Suprapubic skin (tissue), 4 donors: Measurements from ENCODE around the gene SPECC1. TPM values are rescaled to one million over a fixed set of nuclear protein-coding genes. Genes with fewer than 3 reads are reported as not detected.
"Not testable (repeated sequence)": the region's sequence is repeated elsewhere in the genome, so short reads cannot be mapped to it uniquely, and the experiment has no call there.

Experiments
- DNase-seq, 2 donors: peaks; one replicate each; pipeline ENCODE4 v3.0.0-alpha.2; 2019; ENCODE audit warnings: low spot score in 2 of 2
- H3K27ac ChIP-seq: fragments of 200-600 bp; sonication (generic); one replicate; pipeline ENCODE4 v1.5.1; 2019
- H3K27me3 ChIP-seq: fragments of 200-600 bp; sonication (generic); one replicate; pipeline ENCODE4 v1.5.1; 2019
- H3K36me3 ChIP-seq: fragments of 200-600 bp; sonication (generic); one replicate; pipeline ENCODE4 v1.5.1; 2019
- H3K4me1 ChIP-seq: fragments of 200-600 bp; sonication (generic); one replicate; pipeline ENCODE4 v1.5.1; 2019
- H3K4me3 ChIP-seq: fragments of 200-600 bp; sonication (generic); one replicate; pipeline ENCODE4 v1.5.1; 2019; ENCODE audit warnings: mild to moderate bottlenecking
- H3K9me3 ChIP-seq: fragments of 200-600 bp; sonication (generic); one replicate; pipeline ENCODE4 v1.5.1; 2019
- EP300 ChIP-seq: sonication (generic); formaldehyde crosslinking; IDR thresholded peaks from one replicate; pipeline ENCODE4 v1.6.1; 2017; ENCODE audit warnings: antibody characterized with exemption
- POLR2A ChIP-seq, 2 donors: fragments of 450-650 bp; IDR thresholded peaks; one replicate each; pipeline ENCODE4 v1.6.1; 2017; ENCODE audit warnings: antibody characterized with exemption in 2 of 2, mild to moderate bottlenecking in 2 of 2, moderate library complexity in 2 of 2
- POLR2AphosphoS5 ChIP-seq, 3 donors: sonication (generic); formaldehyde crosslinking; IDR thresholded peaks; one replicate each; pipeline ENCODE4 v1.6.1; 2017; ENCODE audit warnings: antibody characterized with exemption in 3 of 3
- WGBS: methylation state at CpG from one replicate; pipeline ENCODE4 v1.1.5; 2018; 5-methylcytosine and 5-hydroxymethylcytosine counted together
- total RNA-seq, 4 donors: library from RNA; depleted of rRNA; stranded (reverse); fragments of >200 nt; gene quantifications; one replicate each; pipeline ENCODE4 v1.1.0, GENCODE V29; 2016
- TF ChIP-seq, protein P1 (sequence below), 2 donors: fragments of 200-600 bp in 1 of 2; fragments of 450-650 bp in 1 of 2; sonication (generic) in 1 of 2; IDR thresholded peaks; one replicate each; pipeline ENCODE4 v1.5.1; 2016 to 2019; ENCODE audit warnings: antibody characterized with exemption in 2 of 2, mild to moderate bottlenecking in 1 of 2, moderate library complexity in 1 of 2

Gene SPECC1
- total RNA-seq, 4 donors from 2014 or later = 12.2 to 18.1 (median 16.4) TPM

DNA sequence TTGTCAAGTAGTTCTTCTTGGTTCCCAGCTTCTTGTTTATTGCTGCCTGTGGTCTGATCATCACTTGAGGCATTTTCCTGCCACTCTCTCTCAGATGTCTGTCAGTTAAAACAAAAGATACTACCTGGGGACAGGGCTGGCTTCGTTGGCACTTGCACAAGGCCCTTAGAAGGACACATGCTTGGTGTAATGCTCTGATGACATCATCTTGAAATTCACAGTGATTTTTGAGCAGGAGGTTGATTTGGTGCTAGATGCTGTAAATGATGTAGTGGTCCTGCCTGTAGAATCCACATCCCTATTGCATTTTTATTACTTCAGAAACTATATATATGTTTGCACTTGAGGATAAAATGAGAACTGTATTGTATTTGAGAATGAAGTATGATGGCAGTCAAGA lies 247.8 kb downstream of the SPECC1 start:
- no peaks in the 10 kb centered on the region for H3K27me3 ChIP-seq
- peaks cover 10% of the 10 kb centered on the region for H3K36me3 ChIP-seq
- no peak for DNase-seq
- TF ChIP-seq, protein P1, sequence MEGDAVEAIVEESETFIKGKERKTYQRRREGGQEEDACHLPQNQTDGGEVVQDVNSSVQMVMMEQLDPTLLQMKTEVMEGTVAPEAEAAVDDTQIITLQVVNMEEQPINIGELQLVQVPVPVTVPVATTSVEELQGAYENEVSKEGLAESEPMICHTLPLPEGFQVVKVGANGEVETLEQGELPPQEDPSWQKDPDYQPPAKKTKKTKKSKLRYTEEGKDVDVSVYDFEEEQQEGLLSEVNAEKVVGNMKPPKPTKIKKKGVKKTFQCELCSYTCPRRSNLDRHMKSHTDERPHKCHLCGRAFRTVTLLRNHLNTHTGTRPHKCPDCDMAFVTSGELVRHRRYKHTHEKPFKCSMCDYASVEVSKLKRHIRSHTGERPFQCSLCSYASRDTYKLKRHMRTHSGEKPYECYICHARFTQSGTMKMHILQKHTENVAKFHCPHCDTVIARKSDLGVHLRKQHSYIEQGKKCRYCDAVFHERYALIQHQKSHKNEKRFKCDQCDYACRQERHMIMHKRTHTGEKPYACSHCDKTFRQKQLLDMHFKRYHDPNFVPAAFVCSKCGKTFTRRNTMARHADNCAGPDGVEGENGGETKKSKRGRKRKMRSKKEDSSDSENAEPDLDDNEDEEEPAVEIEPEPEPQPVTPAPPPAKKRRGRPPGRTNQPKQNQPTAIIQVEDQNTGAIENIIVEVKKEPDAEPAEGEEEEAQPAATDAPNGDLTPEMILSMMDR (IDR thresholded peaks at IDR 0.05) = no peak
- no peak for TF ChIP-seq POLR2A (IDR thresholded peaks at IDR 0.05)
- no peak for TF ChIP-seq EP300
- TF ChIP-seq POLR2AphosphoS5 (IDR thresholded peaks at IDR 0.05) = no peak
- no peak overlapping the region for H3K27ac ChIP-seq
- 62% methylated on average over 1 of the region's 1 CpG for WGBS
- H3K4me1 ChIP-seq = no peaks in the 10 kb centered on the region
- H3K4me3 ChIP-seq = no peak overlapping the region
- no peaks in the 10 kb centered on the region for H3K9me3 ChIP-seq

DNA sequence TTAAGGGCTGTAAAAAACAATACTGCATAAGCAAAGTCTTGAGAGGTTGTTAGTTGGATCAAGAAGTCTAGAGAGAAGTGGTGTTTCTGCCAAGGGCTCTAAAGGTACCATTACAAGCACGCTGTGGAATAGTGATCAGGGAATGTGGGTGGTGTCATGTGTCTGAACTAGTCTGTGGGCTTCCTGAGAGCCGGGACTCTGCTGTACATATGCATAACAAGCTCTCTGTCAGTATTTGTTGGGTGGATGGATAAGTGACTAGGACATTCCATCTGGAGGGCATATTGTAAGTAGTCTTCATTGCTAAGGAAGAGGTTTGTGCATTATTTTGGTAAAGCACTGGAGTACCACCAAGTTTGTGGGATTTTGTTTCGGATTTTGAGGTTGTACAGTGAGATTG lies 248.6 kb downstream of the SPECC1 start:
- Histone ChIP-seq H3K9me3 (no peaks in the 10 kb centered on the region), H3K36me3 (peaks cover 10% of the 10 kb centered on the region), H3K4me3 (no peak overlapping the region), H3K27ac (no peak overlapping the region), H3K27me3 (no peaks in the 10 kb centered on the region), H3K4me1 (no peaks in the 10 kb centered on the region)
- WGBS = 73% methylated on average over 3 of the region's 3 CpGs
- TF ChIP-seq POLR2A (IDR thresholded peaks at IDR 0.05) (no peak), EP300 (no peak), POLR2AphosphoS5 (IDR thresholded peaks at IDR 0.05) (no peak)
- TF ChIP-seq, protein P1 (IDR thresholded peaks at IDR 0.05) = no peak
- no peak for DNase-seq

DNA sequence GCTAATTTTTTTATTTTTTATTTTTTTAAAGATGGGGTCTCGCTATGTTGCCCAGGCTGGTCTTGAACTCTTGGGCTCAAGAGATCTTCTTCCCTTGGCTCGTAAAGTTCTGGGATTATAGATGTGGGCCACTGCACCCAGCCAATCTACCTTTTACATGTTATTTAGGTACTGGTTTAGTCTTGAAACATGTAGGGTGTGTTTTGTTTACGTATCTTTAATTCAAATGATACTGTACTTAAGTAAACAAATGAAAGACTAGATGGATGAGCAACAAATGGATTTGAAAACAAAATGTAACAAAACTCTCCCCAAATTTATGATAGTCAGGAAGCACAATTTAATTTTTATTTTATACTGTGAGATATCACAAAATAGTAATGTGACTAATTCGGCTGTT lies 250.5 kb downstream of the SPECC1 start:
- Histone ChIP-seq H3K4me1 (no peaks in the 10 kb centered on the region), H3K27ac (no peak overlapping the region), H3K36me3 (peaks cover 10% of the 10 kb centered on the region), H3K9me3 (no peaks in the 10 kb centered on the region), H3K4me3 (no peak overlapping the region), H3K27me3 (no peaks in the 10 kb centered on the region)
- 79% methylated on average over 4 of the region's 4 CpGs for WGBS
- no peak for DNase-seq
- TF ChIP-seq, protein P1 (IDR thresholded peaks at IDR 0.05) = no peak
- TF ChIP-seq POLR2A (IDR thresholded peaks at IDR 0.05) = no peak

DNA sequence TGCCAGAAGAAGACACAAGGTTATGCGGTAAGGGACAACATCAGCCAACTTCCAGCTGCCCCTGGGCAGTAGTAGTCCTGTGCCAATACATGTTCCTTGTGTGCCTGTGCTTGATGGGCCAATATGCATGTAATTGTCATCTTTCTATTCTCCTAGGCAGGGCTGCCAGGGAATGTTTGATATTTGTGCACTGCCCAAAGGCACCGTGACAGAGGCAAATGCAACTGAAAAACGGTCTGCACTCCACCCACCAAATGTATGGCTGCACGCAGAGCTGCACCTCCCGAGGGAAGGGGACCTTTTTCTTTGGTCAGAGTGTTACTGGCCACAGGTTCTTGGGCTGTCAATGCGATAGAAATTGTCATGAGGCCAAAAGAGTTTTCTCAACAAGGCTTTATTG lies 251.1 kb downstream of the SPECC1 start:
- H3K36me3 ChIP-seq = peaks cover 10% of the 10 kb centered on the region
- TF ChIP-seq, protein P1 (IDR thresholded peaks at IDR 0.05) = no peak
- no peak for TF ChIP-seq POLR2A (IDR thresholded peaks at IDR 0.05)
- TF ChIP-seq POLR2AphosphoS5 (IDR thresholded peaks at IDR 0.05) = no peak
- TF ChIP-seq EP300 = no peak
- no peak for DNase-seq
- H3K4me3 ChIP-seq = no peak overlapping the region
- H3K27ac ChIP-seq = no peak overlapping the region
- no peaks in the 10 kb centered on the region for H3K4me1 ChIP-seq
- H3K27me3 ChIP-seq = no peaks in the 10 kb centered on the region
- no peaks in the 10 kb centered on the region for H3K9me3 ChIP-seq
- WGBS = 53% methylated on average over 6 of the region's 6 CpGs

DNA sequence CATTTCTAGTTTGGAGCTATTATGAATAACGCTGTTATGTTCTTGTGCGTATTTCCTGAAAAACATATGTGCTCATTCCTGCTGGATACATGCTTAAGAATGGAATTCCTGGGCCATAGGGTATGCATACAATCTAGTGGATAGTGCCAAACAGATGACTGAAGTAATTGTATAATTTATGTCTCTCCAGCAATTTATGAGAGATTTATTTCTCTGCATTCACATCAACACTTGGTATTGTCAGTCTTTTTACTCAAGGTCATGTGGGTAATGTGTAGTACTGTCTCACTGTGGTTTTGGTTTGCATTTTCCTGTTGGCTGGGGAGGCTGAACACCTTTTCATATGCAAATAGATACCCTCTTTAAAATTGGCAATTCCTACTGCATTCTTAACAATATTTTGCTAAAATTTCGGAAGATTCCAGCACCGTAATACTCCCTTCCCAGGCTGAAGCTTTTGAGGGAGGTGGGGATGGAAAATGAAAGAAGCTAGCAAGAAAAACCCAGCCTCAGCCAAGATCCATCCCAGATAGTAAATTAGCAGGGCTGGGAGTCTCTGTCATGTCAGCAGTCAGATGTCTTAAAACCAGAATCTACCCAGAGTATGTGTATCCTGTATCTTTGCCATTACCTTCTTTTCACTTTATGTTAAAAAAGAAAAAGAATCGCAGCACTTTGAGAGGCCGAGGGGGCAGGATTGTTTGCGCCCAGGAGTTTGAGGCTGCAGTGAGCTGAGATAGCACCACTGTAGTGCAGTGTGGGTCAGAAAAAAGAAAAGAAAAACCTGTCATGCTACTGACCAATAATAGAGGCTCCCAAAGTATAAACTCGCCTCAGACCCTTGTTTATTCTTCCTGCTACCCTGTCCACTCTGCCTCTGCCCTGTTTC lies 253.3 kb downstream of the SPECC1 start:
- H3K27me3 ChIP-seq = no peaks in the 10 kb centered on the region
- H3K36me3 ChIP-seq = peaks cover 10% of the 10 kb centered on the region
- 85% methylated on average over 8 of the region's 8 CpGs for WGBS

DNA sequence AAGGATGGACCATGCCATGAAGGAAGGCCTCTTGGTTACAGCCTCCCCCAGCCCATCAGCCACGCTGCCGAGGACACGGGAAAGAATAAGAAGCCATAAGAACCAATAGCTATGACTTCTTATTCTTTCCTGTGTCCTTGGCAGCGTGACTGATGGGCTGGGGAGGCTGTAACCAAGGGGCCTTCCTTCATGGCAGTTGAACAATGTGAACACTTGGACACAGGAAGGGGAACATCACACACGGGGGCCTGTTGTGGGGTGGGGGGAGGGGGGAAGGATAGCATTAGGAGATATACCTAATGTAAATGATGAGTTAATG lies 253.9 kb downstream of the SPECC1 start:
- H3K27ac ChIP-seq, DNase-seq, H3K9me3 ChIP-seq, H3K4me1 ChIP-seq, H3K4me3 ChIP-seq, H3K36me3 ChIP-seq, H3K27me3 ChIP-seq: not testable (repeated sequence)
- WGBS = 66% methylated on average over 5 of the region's 5 CpGs

More for the DNA sequence above, 253.3 kb downstream of the SPECC1 start:
- TF ChIP-seq, protein P1 (IDR thresholded peaks at IDR 0.05) = no peak
- no peak for TF ChIP-seq POLR2AphosphoS5 (IDR thresholded peaks at IDR 0.05)
- no peak for TF ChIP-seq EP300
- TF ChIP-seq POLR2A (IDR thresholded peaks at IDR 0.05) = no peak
- Histone ChIP-seq H3K27ac (no peak overlapping the region), H3K4me3 (no peak overlapping the region), H3K9me3 (no peaks in the 10 kb centered on the region), H3K4me1 (peaks cover 2% of the 10 kb centered on the region)
- DNase-seq = no peak
